NCI-H2196 (cell line): Measurements from ENCODE around the gene ADORA2B.
"Not testable (repeated sequence)": the region's sequence is repeated elsewhere in the genome, so short reads cannot be mapped to it uniquely, and the experiment has no call there.

Source experiments
- DNase-seq: peaks from one replicate; lab custom pipeline; 2025; ENCODE audit not compliant: unreplicated experiment; lab: John Stamatoyannopoulos, UW

ADORA2B gene

GRCh38 chr17:15944759-15945526 is at the start of gene ADORA2B:
Gene ADORA2B, plus strand, starts transcription at chr17:15945130. Its CDS starts 119 bp downstream, at chr17:15945249.
- DNase-seq, result peak; percentile 47

GRCh38 chr17:15896277-15896676 is 48.7 kb upstream of the ADORA2B start:
- no peak for DNase-seq

GRCh38 chr17:15896834-15897233 is 48.1 kb upstream of the ADORA2B start:
- DNase-seq, result no peak

- DNase-seq, result not testable (repeated sequence)
Measured at GRCh38 chr17:15899596-15899995, 45.3 kb upstream of the ADORA2B start.

DNA sequence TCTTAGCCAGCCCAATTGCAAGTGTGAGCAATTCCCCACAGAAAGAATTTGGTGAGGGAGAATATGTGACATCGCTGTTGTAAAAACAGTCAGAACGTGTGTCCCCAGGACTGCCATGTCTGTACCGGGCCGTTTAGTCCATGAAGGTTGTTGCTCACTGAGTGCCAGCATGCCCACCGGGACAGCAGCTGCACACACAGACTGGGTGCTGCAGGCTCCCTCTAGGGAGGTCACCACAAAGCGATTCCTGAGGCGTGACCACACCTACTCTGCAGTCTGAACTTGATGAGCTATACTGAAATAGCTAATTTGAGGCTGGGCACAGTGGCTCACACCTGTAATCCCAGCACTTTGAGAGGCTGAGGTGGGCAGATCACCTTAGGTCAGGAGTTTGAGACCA is 44.1 kb upstream of the ADORA2B start:
- DNase-seq, result no peak

- not testable (repeated sequence) for DNase-seq
Measured at GRCh38 chr17:15905236-15905635, 39.7 kb upstream of the ADORA2B start.

DNA sequence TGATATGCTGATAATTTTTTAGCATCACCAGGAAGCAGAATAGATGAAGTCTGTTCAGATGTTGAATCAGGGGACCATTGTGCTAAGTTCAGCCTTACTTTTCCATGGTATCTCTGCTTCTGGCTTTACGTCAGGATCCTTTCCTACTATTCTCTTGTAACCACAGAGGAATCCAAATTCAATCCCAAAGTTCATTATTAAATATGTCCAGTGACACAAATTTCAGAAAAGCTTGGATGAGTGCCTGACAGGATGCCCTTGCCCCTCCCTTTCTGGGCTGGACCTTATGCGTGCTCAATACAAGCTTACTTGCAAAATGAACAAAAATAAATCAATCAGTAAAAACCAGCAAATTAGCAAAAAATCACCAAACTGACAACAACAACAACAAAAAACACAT is 37.6 kb upstream of the ADORA2B start:
- DNase-seq, result no peak

DNA sequence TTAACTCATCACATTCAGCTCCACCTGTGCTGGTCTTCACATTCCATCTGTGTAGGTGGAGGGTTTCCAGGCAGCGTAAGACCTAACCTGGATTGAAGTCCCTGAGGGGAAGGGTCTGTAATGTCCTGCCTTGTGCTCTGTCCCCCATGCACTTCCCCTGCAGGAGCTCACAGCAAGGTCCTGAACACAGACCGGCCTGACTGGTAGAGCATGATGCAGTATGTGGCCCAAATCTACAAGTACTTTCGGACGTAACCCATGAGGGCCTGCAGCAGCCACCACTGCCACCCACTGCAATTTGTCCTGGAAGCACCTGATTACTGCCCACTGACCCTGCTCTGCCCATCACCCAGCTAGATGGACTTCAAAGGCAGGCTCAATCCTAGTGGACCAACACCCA is 36.6 kb upstream of the ADORA2B start:
- DNase-seq, result no peak

- no peak for DNase-seq
Measured at GRCh38 chr17:15909481-15909991, 35.4 kb upstream of the ADORA2B start.

GRCh38 chr17:15910791-15911190 is 34.1 kb upstream of the ADORA2B start:
- DNase-seq, result no peak

DNA sequence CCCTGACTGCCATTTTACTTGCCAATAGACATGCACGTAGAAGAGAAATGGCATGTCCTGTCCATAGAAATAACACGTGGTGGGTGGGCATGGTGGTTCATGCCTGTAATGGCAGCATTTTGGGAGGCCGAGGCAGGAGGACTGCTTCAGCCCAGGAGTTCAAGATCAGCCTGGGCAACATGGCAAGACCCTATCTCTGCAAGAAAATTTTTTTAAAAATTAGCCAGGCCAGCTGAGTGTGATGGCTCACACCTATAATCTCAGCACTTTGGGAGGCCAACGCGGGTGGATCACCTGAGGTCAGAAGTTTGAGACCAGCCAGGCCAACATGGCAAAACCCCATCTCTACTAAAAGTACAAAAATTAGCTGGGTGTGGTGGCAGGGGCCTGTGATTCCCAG is 33.2 kb upstream of the ADORA2B start:
- not testable (repeated sequence) for DNase-seq

- no peak for DNase-seq
Measured at GRCh38 chr17:15912416-15912955, 32.4 kb upstream of the ADORA2B start.

DNA sequence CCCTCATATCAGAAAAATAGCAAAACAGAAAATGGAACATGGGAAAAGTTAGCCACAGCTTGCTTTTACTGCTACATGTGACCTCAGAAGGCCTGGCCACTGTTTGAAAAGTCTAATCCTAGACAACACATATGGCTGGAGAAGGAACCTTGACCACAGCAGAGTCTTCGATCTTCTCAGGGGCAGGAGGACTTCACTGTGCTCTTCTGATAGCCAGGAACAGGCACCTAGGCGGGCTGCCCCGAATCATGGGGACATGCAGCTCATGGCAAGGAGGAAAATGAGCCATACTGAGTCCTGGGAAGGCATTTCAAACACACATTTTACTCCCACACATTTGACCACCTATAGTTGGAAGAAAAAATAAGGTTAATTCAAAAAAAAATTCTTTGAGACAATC is 31.1 kb upstream of the ADORA2B start:
- no peak for DNase-seq

DNA sequence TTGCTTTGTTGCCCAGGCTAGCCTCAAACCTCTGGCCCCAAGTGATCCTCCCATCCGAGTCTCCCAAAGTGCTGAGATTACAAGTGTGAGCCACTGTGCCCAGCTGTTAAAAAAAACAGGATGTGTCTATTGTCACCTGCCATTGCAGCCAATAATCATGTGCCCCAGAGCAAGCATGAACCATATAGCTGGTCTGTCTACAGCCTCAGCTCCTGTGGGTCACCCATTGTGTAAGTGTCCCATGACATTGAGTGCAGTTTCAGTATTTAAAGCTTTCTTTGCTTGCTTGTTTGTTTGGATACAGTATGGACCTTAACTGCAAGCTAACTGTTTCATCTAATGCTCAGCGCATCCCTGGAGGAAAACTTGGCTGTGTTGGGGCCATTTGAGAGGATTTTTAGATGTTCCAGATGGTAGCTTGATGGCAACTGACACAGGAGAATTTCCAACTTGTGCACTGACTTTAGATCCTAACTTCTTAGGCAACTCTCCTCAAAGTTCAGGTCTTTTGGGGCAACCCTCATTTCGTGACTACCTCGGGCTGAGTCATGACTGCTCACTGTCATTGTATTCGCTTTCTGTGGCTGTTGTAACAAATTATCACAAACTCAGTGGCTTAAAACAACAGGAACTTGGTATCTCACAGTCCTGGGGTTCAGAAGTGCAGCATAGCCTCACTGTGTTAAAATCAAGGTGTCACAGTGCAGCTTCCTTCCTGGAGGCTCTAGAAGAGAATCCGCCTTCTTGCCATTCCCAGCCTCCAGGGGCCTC is 30.3 kb upstream of the ADORA2B start:
- DNase-seq, result no peak

DNA sequence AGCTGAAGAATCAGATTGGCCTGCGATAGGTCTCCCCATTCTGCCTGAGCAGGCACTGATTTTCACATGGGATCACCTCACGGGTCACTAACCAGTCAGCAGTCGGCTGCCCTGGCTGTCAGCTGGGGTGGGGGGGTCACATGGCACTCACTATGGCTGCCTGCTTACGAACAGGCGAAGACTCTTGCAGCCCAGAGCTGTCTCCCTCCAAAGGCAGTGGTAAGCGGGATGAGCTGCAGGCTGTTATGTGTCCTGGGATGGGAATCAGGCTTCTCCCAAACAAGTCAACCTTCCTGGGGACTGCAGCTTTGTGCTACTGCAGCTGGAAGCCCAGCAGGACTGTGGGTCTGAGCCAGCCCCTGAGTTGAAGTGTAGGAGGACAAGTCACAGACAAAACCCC is 29.0 kb upstream of the ADORA2B start:
- no peak for DNase-seq

- no peak for DNase-seq
Measured at GRCh38 chr17:15917021-15917437, 27.9 kb upstream of the ADORA2B start.

DNA sequence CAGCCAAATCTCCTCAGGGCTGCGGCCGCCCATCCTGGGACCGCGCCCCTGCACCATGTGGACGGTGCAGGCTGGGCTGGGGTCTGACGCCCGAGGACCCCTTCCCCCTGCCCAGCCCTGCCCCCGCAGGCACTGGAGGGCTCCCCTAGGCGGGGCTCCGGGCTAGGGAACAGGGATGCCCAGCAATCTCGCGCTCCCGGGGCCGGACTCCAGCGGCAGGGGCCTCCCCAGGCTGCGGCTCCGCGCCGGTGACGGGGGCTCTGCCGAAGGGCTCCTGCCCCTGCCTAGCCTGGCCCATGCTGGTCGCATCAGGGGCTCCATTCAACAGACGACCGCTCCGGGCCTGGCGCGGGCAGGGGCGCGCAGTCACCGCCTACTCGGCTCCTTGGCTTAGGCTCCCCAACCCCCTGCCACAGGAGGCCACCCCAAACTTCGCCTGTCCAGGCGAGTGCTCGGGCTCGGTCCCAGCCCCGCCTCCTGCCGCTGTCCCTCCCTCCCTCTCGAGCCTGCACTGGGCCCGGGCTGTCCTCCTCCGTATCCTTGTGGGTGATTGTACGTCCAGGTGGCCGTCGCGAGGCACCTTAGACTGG is 27.4 kb upstream of the ADORA2B start:
- no peak for DNase-seq

GRCh38 chr17:15918261-15918660 is 26.7 kb upstream of the ADORA2B start:
- DNase-seq, result no peak

DNA sequence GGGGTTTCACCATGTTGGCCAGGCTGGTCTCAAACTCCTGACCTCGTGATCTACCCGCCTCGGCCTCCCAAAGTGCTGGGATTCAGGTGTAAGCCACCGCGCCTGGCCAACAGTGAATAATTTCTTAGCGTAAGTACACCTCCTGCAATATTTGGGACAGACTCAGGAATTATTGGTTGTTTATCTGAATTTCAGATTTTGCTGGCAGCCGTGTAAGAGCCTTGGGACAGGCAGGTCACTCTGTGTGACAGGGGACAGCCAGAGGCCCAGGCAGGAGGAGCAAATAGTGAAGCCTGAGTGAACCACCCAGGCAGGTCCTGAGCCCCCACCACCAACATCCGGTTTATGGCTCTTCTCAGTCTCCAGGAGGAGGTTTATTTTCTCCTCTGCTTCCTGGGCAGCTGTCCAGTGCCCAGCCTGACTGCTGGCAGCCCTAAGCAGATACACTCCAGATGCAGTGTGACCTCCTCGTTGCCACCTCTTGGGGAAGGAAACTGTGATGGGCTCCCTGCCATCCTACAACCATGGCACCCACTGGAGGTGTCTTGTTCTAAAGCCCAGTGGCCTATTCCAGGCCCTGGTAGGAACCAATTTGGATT is 26.2 kb upstream of the ADORA2B start:
- peak; percentile 17 for DNase-seq

DNA sequence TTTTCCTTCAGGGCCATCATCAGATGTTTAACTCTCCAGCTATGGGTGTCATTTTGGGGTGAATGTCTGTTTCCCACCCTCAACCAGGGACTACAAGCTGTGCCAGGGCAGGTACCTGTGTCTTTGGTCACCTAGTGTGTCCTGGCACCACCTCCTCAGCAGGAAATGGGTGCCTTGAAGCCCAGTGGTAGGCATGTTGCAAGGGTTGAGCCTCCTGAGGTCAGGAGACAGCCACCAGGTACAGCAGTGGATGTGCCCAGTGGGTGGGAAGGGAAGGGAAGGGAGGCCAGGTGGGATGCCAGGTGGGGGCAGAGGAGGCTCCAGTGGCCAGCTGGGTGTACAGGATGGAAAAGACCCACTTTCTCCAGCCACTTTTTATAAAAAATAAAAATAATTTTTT is 25.5 kb upstream of the ADORA2B start:
- no peak for DNase-seq

- peak; percentile 5 for DNase-seq
Measured at GRCh38 chr17:15920758-15921239, 24.1 kb upstream of the ADORA2B start.
